MG63 (cell line): Measurements from ENCODE around the gene EXOC3L1. TPM values are rescaled to one million over a fixed set of nuclear protein-coding genes. Genes with fewer than 3 reads are reported as not detected.
A peak's percentile ranks its signal among the peaks of the same experiment; 100 is the strongest.

Experiments used
- DNase-seq: peaks from one replicate; pipeline ENCODE4 v3.0.0-alpha.2; 2020
- H3K27me3 ChIP-seq: fragments of 250-450 bp; sonication (Bioruptor Pico); 2 replicates; pipeline ENCODE4 v1.5.1; 2020; ENCODE audit warnings: mild to moderate bottlenecking, moderate library complexity
- H3K36me3 ChIP-seq: fragments of 250-450 bp; sonication (Bioruptor Pico); 2 replicates; pipeline ENCODE4 v1.5.1; 2020; ENCODE audit warnings: mild to moderate bottlenecking, moderate library complexity
- H3K4me3 ChIP-seq: fragments of 250-450 bp; sonication (Bioruptor Pico); 2 replicates; pipeline ENCODE4 v1.5.1; 2020; ENCODE audit warnings: mild to moderate bottlenecking, moderate library complexity
- H3K9me3 ChIP-seq: fragments of 250-450 bp; sonication (Bioruptor Pico); 2 replicates; pipeline ENCODE4 v1.5.1; 2020; ENCODE audit warnings: mild to moderate bottlenecking, moderate library complexity
- total RNA-seq: library from RNA; depleted of rRNA; stranded (reverse); fragments of >200 nt; shearing (Covaris generic); gene quantifications from 2 replicates; pipeline ENCODE4 v1.2.3, GENCODE V29; 2014; ENCODE audit warnings: low replicate concordance

The EXOC3L1 gene
- total RNA-seq, 1 experiment from 2014 or later: not detected

DNA sequence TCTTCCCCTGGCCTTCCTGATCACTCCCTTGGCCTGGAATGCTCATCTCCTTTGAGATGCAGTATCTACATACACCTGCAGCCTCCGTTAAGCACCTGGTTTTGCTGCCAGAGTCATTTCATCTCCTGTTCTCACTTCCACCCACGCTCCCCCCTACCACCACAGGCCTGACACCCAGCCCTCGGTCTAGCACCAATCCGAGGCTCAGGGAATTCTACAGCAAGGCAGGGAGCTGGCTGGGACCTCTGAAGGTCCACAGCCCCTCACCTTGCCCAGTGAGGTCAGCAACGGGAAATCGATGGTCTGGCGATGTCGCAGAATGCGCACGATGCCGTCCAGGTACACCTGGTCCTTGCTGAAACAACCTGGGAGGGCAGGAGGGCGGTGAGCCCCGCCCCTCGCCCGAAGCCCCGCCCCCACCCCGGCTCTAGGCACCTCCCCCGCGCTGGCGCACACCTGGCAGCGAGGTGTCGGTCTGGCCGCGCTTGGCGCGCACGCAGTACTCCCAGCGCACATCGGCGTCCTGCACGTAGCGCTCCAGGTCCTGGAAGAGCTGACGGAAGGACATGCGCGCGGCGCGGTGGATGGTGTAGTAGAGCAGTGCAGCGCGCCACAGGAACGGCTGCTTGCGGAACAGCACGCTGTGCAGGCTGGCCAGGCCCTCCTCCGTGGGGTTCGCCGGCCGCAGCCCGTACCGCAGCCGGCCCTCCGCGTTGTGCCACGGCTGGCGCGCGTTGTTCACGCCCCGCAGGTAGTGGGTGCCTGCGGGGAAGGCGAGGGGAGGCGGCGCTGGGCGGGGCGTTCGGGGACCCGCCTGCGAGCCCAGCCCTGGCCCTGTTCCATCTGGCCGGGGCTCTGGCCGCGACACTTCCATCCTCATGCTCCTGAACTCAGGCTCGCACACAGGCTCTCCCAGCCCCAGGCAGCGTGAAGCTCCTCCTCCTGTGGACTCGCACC lies 11.9 kb downstream of the EXOC3L1 start:
- DNase-seq: no peak
- no peaks in the 10 kb centered on the region for H3K9me3 ChIP-seq
- no peaks in the 10 kb centered on the region for H3K36me3 ChIP-seq
- H3K27me3 ChIP-seq: no peaks in the 10 kb centered on the region
- no peak overlapping the region for H3K4me3 ChIP-seq

DNA sequence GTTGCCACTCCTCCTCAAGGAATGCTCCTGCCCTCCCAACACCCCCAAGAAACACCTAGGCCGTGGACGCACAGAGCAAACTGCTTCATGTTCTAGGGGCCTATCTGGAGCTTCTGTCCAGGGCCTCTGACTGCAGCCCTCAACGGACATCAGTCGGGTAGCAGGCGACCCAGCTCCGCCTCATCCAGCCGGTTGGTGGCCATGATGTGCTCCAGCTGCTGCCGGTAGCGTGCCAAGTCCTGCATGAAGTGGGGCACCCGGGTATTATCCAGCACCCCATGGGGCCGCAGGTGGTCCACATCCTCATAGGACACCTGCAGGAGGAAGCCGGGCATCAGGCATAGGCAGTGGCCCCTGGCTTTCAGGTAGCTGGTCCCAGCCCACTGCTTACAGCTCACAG lies 13.3 kb downstream of the EXOC3L1 start:
- Histone ChIP-seq H3K27me3 (no peaks in the 10 kb centered on the region), H3K36me3 (no peaks in the 10 kb centered on the region), H3K4me3 (no peak overlapping the region), H3K9me3 (no peaks in the 10 kb centered on the region)
- no peak for DNase-seq

DNA sequence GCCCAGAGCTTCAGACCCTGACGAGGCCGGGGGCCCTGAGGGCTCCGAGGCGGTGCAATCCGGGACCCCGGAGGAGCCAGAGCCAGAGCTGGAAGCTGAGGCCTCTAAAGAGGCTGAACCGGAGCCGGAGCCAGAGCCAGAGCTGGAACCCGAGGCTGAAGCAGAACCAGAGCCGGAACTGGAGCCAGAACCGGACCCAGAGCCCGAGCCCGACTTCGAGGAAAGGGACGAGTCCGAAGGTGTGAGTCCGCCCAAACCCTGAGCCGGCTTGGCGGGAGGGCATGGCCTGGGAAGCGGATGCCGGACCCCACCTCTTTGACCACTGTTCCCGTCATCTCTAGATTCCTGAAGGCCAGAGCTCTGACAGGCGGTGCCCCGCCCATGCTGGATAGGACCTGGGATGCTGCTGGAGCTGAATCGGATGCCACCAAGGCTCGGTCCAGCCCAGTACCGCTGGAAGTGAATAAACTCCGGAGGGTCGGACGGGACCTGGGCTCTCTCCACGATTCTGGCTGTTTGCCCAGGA lies 15.2 kb downstream of the EXOC3L1 start:
- Histone ChIP-seq H3K9me3 (no peaks in the 10 kb centered on the region), H3K27me3 (no peaks in the 10 kb centered on the region), H3K36me3 (no peaks in the 10 kb centered on the region), H3K4me3 (peak overlapping the region; percentile 41)
- no peak for DNase-seq

DNA sequence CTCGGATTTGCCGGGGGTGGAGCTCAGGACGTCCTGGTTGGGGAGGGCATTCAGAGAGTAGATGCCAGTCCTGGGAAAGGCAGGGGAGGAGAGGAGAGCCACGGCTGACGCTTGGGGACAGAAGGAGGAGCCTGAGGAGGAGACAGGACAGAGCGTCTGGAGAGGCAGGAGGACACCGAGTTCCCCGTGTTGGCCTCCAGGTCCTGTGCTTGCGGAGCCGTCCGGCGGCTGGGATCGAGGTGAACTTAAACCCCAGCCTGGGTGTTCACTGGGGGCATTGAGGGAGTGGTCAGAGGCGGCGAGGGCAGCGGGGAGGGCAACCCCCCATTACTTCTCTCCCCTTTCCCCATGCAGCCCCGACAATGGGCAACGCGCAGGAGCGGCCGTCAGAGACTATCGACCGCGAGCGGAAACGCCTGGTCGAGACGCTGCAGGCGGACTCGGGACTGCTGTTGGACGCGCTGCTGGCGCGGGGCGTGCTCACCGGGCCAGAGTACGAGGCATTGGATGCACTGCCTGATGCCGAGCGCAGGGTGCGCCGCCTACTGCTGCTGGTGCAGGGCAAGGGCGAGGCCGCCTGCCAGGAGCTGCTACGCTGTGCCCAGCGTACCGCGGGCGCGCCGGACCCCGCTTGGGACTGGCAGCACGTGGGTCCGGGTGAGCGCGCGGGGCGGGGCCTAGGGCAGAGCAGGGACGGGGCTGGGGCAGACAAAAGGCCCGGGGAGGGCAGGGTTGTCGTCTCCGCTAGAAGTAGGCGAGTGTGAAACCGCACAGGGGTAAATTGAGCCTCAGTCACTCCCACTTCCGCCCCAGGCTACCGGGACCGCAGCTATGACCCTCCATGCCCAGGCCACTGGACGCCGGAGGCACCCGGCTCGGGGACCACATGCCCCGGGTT lies 15.9 kb downstream of the EXOC3L1 start:
- peak; percentile 88 for DNase-seq
- Histone ChIP-seq H3K9me3 (no peaks in the 10 kb centered on the region), H3K4me3 (peak overlapping the region; percentile 41), H3K36me3 (no peaks in the 10 kb centered on the region), H3K27me3 (no peaks in the 10 kb centered on the region)

DNA sequence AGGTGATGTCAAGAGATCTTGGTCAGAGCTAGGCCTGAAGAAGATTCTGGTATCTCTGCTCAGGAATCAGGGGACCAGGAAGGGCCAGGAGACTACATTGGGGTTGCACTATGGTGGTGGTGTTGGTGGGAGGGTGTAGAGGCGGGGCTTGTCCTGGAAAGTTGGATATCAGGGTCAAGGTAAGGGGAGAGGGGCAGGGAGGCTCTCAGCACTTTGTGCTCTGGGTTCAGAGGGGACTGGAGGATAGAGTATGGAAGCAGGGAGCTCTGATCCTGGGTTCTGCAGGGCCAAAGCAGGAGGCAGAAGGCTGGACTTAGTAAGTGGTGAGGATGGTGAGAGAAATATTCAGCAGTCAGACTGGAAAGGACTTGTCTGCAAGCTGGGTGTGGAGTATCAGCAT lies 16.6 kb downstream of the EXOC3L1 start:
- Histone ChIP-seq H3K36me3 (no peaks in the 10 kb centered on the region), H3K4me3 (peak overlapping the region; percentile 41), H3K9me3 (no peaks in the 10 kb centered on the region), H3K27me3 (no peaks in the 10 kb centered on the region)
- no peak for DNase-seq

DNA sequence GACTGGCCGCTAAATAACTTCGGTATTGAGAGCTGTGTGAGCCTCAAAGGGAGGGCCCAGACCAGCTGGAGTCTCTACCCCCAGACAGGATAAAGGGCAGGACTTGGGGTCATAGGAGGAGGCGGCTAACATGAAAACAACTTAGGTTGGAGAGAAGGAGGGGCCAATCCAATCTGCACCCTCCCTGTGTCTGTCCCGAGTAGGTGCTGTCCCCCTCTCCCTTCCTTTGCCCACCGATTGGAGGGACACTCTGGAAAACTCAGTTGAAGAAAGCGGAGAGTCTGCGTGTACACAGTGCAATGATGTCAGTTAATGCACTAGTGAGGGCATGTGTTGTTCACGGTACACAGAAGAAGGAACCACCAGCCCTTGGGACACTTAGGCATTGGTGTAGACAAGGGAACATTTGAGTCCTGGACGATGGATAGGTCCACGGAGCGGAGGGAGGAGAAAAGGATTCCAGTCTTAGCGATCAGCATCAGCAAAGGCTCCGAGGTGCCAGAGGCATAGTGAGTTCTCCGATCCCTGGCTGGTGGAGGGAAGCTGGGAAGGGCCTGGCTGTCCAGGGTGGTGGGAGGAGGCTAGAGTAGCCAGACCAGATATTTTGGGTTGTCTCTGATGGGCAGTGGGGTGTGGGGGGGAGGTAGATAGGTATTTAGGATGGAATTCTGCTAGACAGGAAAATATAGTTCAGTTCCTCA lies 18.8 kb downstream of the EXOC3L1 start:
- H3K27me3 ChIP-seq: no peaks in the 10 kb centered on the region
- H3K4me3 ChIP-seq: peak overlapping the region; percentile 44
- DNase-seq: no peak
- no peaks in the 10 kb centered on the region for H3K9me3 ChIP-seq
- H3K36me3 ChIP-seq: no peaks in the 10 kb centered on the region

DNA sequence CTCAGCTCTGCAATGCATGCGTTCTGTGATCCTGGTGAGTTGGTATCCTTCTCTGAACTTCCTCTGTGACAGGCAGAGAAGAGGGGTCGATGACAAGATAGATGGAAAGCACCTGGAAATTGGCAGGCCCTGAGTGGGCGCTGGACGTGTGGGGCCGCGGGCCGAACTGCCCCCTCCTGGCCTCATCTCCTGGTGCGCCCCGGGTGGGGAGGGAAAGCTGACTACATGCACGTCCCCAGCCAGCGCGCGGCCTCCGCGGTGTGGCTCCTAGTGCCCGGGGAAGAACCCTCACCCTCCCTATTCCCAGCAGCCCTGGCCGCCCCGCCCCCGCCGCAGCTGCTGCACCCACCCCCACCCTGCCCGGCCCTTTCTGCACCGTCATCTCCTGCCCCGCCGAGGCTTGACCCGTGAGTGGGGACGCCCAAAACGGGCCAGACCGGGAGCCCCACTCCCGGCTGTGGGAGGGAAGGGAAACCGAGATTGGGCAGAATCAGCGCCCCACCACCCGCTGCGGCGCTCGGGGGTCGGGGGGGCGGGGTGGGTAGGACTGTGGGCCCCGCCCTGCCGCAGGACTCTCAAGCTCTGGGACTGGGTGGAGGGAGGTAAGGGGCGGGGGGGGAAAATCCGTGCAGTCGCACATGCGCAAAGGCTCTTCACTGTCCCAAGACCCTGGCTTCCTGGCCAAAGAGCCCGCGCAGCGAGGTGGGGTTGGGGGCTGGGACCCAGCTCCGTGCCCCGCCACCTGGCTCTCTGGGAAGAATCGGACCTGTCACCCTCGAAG lies 19.6 kb downstream of the EXOC3L1 start, which contains the start of gene NOL3:
Gene NOL3, plus strand, starts transcription at position 371 of the 781 bp plus-strand sequence.
- peak; percentile 79 for DNase-seq
- no peaks in the 10 kb centered on the region for H3K27me3 ChIP-seq
- peak within 1 kb of the TSS; percentile 44 for H3K4me3 ChIP-seq
- no peaks in the 10 kb centered on the region for H3K9me3 ChIP-seq
- H3K36me3 ChIP-seq: no peaks in the 10 kb centered on the region

DNA sequence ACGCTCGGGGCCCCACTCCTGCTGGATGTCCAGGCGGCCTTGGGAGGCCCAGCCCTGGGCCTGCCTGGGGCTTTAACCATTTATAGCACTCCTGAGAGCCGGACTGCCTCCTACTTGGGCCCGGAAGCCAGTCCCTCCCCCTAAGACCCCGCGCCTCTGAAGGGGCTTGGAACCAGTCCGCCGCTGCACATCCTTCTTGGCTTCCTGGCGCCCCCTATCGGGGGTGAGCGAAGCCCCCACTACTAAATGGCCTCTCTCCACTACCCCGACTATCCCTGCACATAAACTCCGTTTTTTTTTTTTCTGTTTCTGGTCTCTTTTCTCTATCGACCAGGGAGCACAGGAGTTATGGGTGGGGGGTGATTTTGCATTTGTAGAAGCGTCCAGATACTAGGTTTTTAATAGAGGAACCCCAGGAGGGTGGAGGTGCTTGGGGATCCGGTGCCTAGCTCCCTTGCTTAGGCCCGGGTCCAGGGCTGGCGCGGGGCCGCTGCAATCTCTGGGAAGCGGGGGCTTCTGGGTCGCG lies 20.2 kb downstream of the EXOC3L1 start:
- Histone ChIP-seq H3K9me3 (no peaks in the 10 kb centered on the region), H3K27me3 (no peaks in the 10 kb centered on the region), H3K4me3 (peak overlapping the region; percentile 44), H3K36me3 (no peaks in the 10 kb centered on the region)
- DNase-seq: no peak

DNA sequence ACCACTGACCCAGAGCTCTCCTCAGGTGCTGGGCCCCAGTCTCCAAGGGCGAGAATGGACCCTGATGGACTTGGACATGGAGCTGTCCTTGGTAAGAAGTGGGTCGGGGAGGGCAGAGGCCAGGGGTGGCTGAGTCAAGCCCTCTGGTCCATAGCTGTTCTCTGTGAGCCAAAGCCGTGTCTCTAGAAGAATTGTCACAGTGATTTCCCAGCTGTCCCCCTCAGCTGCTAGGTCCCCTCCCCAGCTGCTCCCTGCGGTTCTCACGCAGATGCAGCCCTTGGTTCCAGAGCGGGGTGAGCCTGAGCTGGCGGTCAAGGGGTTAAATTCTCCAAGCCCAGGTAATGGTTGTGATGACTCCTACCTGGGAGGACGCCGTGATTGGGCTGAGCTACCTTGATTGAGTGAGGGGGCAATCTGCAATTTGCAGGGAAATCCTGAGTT lies 20.9 kb downstream of the EXOC3L1 start:
- no peaks in the 10 kb centered on the region for H3K27me3 ChIP-seq
- H3K9me3 ChIP-seq: no peaks in the 10 kb centered on the region
- no peak for DNase-seq
- no peak overlapping the region for H3K4me3 ChIP-seq
- H3K36me3 ChIP-seq: no peaks in the 10 kb centered on the region

DNA sequence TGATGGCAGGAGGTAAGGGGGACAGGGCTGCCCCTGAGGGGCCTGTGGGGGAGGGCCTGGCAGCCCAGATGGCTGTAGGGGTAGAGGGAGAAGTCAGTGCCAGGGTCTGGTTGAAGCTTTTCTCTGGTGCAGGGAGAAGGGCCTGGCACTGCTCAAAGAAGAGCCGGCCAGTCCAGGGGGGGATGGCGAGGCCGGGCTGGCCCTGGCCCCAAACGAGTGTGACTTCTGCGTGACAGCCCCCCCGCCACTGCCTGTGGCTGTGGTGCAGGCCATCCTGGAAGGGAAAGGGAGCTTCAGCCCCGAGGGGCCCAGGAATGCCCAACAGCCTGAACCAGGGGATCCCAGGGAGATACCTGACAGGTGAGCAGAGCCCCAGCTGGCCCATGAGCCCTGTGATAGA lies 22.3 kb downstream of the EXOC3L1 start:
- no peaks in the 10 kb centered on the region for H3K27me3 ChIP-seq
- H3K9me3 ChIP-seq: no peaks in the 10 kb centered on the region
- H3K4me3 ChIP-seq: no peak overlapping the region
- no peaks in the 10 kb centered on the region for H3K36me3 ChIP-seq
- no peak for DNase-seq

DNA sequence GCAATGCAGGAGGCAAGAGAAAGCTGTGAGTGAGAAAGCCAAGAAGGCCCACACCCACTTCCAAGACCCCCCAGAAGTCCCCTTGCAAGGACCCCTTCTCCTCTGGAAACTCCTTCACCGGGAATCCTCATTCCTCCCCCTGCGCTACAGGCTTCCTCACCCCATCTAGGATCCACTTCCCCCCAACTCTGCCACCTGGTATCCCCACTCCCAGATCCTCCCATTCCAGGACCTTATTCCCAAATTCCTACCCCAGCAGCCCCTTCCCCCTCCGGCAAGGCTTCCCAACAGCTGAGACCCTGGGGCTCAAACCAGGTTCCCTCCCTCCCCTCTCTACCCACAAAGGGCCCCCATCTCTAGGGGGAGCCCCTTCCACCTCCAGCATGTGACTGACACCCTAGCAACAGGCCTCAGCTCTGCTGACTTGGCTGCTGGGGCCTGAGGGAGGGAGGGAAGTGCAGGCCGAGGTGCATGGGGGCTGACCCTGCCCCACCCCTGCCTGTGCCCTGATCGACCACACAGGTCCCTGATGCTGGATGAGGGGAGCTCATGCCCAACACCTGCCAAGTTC lies 23.3 kb downstream of the EXOC3L1 start:
- H3K9me3 ChIP-seq: no peaks in the 10 kb centered on the region
- H3K36me3 ChIP-seq: no peaks in the 10 kb centered on the region
- H3K4me3 ChIP-seq: no peak overlapping the region

DNA sequence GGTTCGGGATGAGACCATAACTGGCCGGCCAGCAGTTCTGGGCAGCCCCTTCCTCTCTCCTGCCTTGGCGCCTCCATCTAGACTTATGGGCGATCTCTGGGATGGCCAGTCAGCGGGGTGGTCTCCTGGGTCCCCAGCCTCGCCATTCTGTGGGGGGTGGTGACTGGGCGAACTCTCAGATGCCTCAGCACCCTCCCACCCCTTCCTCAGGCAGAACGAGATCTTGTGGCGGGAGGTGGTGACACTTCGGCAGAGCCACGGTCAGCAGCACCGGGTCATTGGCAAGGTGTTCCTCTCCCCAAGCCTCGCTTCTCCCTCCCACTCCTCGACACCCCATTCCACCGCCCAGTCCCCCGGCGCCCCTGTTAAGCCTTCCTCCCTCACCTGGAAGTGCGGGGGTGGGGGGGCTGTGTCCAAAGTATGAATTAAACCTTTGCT lies 23.8 kb downstream of the EXOC3L1 start:
- Histone ChIP-seq H3K36me3 (no peaks in the 10 kb centered on the region), H3K27me3 (no peaks in the 10 kb centered on the region), H3K4me3 (no peak overlapping the region), H3K9me3 (no peaks in the 10 kb centered on the region)
- DNase-seq: no peak

More for the DNA sequence above, 23.3 kb downstream of the EXOC3L1 start:
- no peaks in the 10 kb centered on the region for H3K27me3 ChIP-seq
- DNase-seq: no peak

DNA sequence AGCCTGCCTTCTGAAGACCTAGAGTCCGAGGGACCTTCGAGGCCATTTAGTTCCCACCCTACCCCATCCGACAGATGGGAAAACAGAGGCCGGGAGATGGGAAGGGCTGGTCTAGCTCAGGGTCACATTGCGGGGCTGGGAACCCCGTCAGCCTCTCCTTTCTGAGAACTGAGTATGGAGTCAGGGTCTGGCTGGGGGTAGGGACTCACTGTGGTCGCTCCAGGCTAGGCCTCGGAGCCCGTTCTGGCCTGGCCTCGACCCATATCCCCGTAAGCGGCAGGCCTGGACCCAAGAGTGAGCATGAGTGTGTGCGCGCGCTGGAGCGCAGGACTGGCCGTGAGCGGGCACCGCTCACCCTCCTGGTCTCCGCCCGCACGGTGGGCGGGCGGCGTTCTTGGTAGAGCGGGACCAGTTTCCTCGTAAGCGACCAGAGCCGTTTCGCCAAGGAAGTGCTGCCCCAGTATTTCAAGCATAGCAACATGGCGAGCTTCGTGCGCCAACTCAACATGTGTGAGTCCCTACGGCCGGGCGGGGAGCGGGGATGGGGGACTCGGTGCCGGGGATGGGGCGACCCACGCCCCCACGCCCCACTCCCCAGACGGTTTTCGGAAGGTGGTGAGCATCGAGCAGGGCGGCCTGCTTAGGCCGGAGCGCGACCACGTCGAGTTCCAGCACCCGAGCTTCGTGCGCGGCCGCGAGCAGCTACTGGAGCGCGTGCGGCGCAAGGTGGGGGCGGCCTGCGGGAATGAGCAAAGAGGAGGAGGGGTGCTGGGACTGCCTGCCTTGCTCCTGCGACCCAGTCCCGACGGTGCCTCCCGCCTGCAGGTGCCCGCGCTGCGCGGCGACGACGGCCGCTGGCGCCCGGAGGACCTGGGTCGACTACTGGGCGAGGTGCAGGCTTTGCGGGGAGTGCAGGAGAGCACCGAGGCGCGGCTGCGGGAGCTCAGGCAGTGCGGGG lies 24.5 kb downstream of the EXOC3L1 start:
- H3K36me3 ChIP-seq: no peaks in the 10 kb centered on the region
- no peak for DNase-seq
- no peaks in the 10 kb centered on the region for H3K9me3 ChIP-seq
- H3K4me3 ChIP-seq: no peak overlapping the region
- H3K27me3 ChIP-seq: no peaks in the 10 kb centered on the region

DNA sequence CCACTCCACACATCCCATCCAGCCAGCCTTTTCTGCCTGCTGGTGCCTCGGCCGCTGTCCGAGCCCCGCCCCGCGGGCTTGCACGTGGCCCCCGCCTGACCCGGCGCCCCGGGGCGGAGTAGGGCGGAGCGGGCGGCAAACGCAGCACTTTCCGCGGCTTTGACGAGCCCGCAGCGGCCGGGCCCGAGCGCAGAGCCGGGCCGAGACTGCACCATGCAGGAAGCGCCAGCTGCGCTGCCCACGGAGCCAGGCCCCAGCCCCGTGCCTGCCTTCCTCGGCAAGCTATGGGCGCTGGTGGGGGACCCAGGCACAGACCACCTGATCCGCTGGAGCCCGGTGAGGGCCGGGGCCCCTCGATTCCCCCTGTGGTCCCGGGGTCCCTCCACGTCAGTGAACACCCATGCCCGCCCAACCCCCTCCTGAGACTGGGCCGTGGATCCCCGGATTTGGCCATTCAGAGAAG lies 25.3 kb downstream of the EXOC3L1 start, which contains the start of gene HSF4:
Gene HSF4, plus strand, starts transcription at position 147 of the 463 bp plus-strand sequence. Its CDS starts 67 bp downstream, at position 214.
- no peak for DNase-seq

More for the DNA sequence above, 25.3 kb downstream of the EXOC3L1 start, which contains the start of gene HSF4:
- Histone ChIP-seq H3K36me3 (no peaks in the 10 kb centered on the region), H3K9me3 (no peaks in the 10 kb centered on the region), H3K27me3 (no peaks in the 10 kb centered on the region), H3K4me3 (no peak within 1 kb of the TSS)
